NCI-H446 (cell line): ENCODE measurements around the gene MEST.
"Not testable (repeated sequence)": the region's sequence is repeated elsewhere in the genome, so short reads cannot be mapped to it uniquely, and the experiment has no call there.

ENCODE experiments used
- DNase-seq, 2 experiments: peaks; one replicate each; lab custom pipeline; 2025; lab: John Stamatoyannopoulos, UW

Gene MEST

GRCh38 chr7:130523519-130524125, 31.7 kb downstream of the MEST start:
- DNase-seq, result not testable (repeated sequence)

DNA sequence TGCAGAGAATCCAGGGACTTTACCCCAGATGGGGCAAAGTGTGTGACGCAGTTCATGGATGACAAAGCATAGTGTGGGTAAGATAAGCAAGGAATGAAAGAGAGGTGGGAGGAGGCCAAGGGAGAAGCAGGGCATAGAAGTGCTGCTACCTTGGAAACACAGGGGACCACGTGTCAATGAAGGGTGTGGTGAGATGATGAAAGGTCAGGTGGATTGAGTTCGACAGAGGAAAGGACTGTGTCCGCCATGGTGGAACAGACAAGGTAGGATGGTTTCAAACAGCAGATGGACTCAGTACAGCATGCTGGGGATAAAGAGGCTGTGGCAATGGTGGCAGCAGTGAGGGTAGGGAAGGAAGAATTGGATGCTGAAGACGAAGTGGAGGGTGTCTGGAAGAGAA, 32.7 kb downstream of the MEST start:
- DNase-seq, result no peak

DNA sequence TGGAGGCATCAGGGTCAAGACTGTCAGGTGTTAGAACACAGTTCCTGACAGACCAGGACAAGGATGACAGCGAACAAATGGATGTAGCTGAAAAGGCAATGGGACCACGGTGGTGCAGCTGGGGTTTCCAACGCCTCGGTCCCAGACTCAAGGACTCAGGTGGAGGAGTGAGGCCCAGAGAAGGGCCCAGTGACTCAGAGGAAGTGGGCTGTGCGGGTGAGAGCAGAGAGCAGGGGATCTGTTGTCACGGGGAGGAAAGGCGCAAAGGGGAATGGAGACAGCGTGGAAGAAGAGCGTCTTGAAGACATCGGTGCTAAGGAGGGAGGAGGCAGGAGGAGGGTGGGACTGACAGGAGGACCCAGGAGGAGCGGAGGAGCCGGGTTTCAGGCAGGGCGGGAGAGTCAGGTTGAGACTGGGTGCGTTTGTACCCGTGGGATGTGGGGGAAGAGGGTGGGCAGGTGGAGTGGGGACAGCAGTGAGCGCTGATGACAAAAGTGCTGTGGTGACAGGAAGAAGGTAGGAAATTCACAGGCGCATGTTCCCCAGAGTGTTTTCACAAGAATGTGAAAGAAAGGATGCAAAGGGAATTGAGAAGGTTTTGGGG, 36.0 kb downstream of the MEST start:
- not testable (repeated sequence) for DNase-seq

DNA sequence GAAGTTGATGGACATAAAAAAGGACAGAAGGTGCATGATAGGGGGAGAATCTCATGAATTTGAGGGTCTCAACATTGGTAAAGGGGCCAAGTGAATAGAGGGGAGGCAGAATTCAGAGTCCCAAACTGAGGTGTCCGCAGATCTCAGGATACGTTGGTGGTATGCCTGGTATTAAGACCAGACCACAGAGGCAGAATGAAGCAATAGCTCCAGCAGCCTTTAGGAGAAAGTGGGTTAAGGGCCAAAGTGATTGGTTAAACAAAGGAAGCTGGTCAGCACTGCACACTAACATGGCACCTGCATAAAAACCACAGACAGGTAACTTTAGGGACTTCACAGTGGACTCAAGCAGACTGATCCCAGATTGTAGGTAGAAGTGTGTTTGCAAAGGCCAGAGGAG, 37.5 kb downstream of the MEST start:
- no peak for DNase-seq

- DNase-seq, result not testable (repeated sequence)
Measured at GRCh38 chr7:130537894-130538293, 46.0 kb downstream of the MEST start.

GRCh38 chr7:130541287-130541686, 49.4 kb downstream of the MEST start:
- DNase-seq, result not testable (repeated sequence)

DNA sequence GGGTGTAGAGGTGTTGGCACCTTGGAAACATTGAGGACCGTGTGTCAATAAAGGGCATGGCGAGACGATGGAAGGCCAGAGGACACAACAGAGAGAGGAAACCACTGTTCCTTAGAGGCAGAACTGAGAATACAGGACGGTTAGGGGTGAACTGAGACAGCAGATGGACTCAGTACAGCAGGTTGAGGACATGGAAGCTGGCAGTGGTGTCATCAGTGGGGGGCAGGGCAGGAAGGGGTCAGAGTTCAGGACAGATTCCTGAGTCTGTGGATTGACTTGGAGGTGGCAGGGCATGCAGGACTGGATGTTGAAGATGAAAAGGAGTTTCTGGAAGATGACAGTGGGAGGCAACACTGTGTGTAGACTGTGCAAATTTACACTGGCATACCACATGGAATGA, 50.4 kb downstream of the MEST start:
- not testable (repeated sequence) for DNase-seq

GRCh38 chr7:130543487-130544010, 51.7 kb downstream of the MEST start:
- DNase-seq, result no peak

DNA sequence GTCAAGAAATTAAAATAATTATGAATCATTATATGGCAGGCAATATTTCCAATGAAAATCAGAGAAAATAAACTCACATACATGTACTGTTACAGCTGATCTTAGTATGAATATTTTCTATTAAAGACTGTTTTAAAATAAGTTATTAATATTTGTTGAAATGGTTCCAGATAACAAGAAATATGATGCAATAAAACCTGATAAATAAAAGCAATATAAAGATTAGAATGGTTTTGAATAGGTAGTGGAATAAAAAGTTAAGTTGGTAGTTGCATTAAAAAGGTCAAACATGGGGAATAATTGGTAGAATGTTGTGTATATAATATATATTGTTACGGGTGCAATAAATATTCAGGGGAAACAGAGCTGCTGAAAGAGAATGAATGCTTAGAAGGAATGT, 52.5 kb downstream of the MEST start:
- no peak for DNase-seq

- DNase-seq, result no peak
Measured at GRCh38 chr7:130553398-130554029, 61.6 kb downstream of the MEST start.

- no peak for DNase-seq
Measured at GRCh38 chr7:130554481-130554880, 62.6 kb downstream of the MEST start.
